K562 (cell line): ENCODE results near the gene ARMCX1.

ENCODE experiments used
- BRD9 ChIP-seq: fragments of 450-650 bp; IDR thresholded peaks from 2 replicates; pipeline ENCODE4 v1.6.1; 2018; ENCODE audit warnings: low read depth; ENCODE audit not compliant: partially characterized antibody
- HCFC1 ChIP-seq: IDR thresholded peaks from 2 replicates; pipeline ENCODE4 v1.6.1; 2012; ENCODE audit warnings: low read depth, low read length, improper control_type of control experiment
- MXI1 ChIP-seq: IDR thresholded peaks from 2 replicates; pipeline ENCODE4 v1.6.1; 2011; ENCODE audit warnings: low read depth, mild to moderate bottlenecking, improper control_type of control experiment, low read length
- POLR2A ChIP-seq: fragments of 450-650 bp; conservative IDR thresholded peaks from 2 replicates; pipeline ENCODE4 v1.6.1; 2016
- RAD21 ChIP-seq, 2 experiments: fragments of 250-450 bp in 1 of 2; fragments of 450-650 bp in 1 of 2; sonication (Bioruptor Pico) in 1 of 2; formaldehyde crosslinking in 1 of 2; IDR thresholded peaks in 1 of 2; conservative IDR thresholded peaks in 1 of 2; 2 replicates each; pipeline versions ENCODE4 v1.4.0 to v1.8.0; 2020 to 2022; ENCODE audit warnings: mild to moderate bottlenecking in 2 of 2, moderate library complexity in 1 of 2
- RBBP5 ChIP-seq: fragments of 200-600 bp; sonication (generic); IDR thresholded peaks from 2 replicates; pipeline ENCODE4 v1.6.1; 2012; ENCODE audit warnings: borderline replicate concordance, mild to moderate bottlenecking, low read length, control low read depth, inconsistent platforms; ENCODE audit not compliant: insufficient read depth, poor library complexity, severe bottlenecking
- RCOR1 ChIP-seq, 2 experiments: IDR thresholded peaks; 2 replicates each; pipeline ENCODE4 v1.6.1; 2012; ENCODE audit warnings: low read depth in 2 of 2, low read length in 2 of 2, borderline replicate concordance in 1 of 2, improper control_type of control experiment in 1 of 2
- TRIM28 ChIP-seq: fragments of 450-650 bp; IDR thresholded peaks from 2 replicates; pipeline ENCODE4 v1.6.1; 2017
- TF ChIP-seq, protein P1 (sequence below), 3 experiments: IDR thresholded peaks in 2 of 3; conservative IDR thresholded peaks in 1 of 3; 2 replicates each; pipeline ENCODE4 v1.5.1; 2011 to 2012; ENCODE audit warnings: low read length in 3 of 3, mild to moderate bottlenecking in 3 of 3, control low read depth in 2 of 3, improper control_type of control experiment in 1 of 3, inconsistent platforms in 1 of 3, low read depth in 1 of 3, mixed read lengths in 1 of 3, moderate library complexity in 1 of 3; ENCODE audit not compliant: insufficient read depth in 2 of 3
- TF ChIP-seq, protein P2 (sequence below): sonication (generic); formaldehyde crosslinking; IDR thresholded peaks from 2 replicates; pipeline ENCODE4 v1.8.0; 2023; ENCODE audit warnings: missing genetic modification reagents, mild to moderate bottlenecking, borderline replicate concordance

DNA sequence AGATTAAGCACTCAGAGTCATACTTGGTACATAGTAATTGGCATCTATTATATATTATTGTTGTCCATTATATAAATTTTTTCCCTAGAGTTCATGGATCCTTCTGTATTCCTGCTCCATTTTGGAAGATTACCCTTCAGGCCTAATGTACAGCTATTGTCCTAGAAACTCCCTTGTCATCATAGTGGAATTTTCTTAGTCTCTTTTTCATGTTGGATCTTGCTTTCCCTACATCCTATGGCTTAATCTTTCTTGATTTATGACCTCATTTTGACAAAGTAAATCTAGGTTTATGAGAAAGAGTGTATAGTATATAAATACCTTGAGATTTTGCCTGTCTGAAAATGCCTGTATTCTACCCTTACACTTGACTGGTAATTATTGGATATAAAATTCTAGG, 43.0 kb upstream of the ARMCX1 start:
- TF ChIP-seq, protein P1, sequence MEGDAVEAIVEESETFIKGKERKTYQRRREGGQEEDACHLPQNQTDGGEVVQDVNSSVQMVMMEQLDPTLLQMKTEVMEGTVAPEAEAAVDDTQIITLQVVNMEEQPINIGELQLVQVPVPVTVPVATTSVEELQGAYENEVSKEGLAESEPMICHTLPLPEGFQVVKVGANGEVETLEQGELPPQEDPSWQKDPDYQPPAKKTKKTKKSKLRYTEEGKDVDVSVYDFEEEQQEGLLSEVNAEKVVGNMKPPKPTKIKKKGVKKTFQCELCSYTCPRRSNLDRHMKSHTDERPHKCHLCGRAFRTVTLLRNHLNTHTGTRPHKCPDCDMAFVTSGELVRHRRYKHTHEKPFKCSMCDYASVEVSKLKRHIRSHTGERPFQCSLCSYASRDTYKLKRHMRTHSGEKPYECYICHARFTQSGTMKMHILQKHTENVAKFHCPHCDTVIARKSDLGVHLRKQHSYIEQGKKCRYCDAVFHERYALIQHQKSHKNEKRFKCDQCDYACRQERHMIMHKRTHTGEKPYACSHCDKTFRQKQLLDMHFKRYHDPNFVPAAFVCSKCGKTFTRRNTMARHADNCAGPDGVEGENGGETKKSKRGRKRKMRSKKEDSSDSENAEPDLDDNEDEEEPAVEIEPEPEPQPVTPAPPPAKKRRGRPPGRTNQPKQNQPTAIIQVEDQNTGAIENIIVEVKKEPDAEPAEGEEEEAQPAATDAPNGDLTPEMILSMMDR (IDR thresholded peaks at IDR 0.05 in 2 of 3, conservative IDR thresholded peaks at IDR 0.05 in 1 of 3; ENCODE audit: insufficient read depth in 2 of 3, low read depth in 1 of 3, low read length in 3 of 3), result no peak
- TF ChIP-seq POLR2A, result no peak
- no peak for TF ChIP-seq RCOR1 (IDR thresholded peaks at IDR 0.05; ENCODE audit: borderline replicate concordance in 1 of 2, low read depth in 2 of 2, low read length in 2 of 2)
- TF ChIP-seq RBBP5, result no peak
- no peak for TF ChIP-seq HCFC1
- TF ChIP-seq RAD21 (CRISPR knock-in tag; conservative IDR thresholded peaks at IDR 0.05 in 1 of 2, IDR thresholded peaks at IDR 0.05 in 1 of 2), result no peak
- no peak for TF ChIP-seq BRD9
- TF ChIP-seq MXI1, result no peak
- TF ChIP-seq, protein P2, sequence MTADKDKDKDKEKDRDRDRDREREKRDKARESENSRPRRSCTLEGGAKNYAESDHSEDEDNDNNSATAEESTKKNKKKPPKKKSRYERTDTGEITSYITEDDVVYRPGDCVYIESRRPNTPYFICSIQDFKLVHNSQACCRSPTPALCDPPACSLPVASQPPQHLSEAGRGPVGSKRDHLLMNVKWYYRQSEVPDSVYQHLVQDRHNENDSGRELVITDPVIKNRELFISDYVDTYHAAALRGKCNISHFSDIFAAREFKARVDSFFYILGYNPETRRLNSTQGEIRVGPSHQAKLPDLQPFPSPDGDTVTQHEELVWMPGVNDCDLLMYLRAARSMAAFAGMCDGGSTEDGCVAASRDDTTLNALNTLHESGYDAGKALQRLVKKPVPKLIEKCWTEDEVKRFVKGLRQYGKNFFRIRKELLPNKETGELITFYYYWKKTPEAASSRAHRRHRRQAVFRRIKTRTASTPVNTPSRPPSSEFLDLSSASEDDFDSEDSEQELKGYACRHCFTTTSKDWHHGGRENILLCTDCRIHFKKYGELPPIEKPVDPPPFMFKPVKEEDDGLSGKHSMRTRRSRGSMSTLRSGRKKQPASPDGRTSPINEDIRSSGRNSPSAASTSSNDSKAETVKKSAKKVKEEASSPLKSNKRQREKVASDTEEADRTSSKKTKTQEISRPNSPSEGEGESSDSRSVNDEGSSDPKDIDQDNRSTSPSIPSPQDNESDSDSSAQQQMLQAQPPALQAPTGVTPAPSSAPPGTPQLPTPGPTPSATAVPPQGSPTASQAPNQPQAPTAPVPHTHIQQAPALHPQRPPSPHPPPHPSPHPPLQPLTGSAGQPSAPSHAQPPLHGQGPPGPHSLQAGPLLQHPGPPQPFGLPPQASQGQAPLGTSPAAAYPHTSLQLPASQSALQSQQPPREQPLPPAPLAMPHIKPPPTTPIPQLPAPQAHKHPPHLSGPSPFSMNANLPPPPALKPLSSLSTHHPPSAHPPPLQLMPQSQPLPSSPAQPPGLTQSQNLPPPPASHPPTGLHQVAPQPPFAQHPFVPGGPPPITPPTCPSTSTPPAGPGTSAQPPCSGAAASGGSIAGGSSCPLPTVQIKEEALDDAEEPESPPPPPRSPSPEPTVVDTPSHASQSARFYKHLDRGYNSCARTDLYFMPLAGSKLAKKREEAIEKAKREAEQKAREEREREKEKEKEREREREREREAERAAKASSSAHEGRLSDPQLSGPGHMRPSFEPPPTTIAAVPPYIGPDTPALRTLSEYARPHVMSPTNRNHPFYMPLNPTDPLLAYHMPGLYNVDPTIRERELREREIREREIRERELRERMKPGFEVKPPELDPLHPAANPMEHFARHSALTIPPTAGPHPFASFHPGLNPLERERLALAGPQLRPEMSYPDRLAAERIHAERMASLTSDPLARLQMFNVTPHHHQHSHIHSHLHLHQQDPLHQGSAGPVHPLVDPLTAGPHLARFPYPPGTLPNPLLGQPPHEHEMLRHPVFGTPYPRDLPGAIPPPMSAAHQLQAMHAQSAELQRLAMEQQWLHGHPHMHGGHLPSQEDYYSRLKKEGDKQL (CRISPR knock-in tag), result no peak
- TF ChIP-seq TRIM28, result no peak
